HepG2 (cell line): ENCODE measurements around the gene GDA.

Source experiments
- POLR2A ChIP-seq, 2 experiments: IDR thresholded peaks; 2 replicates each; pipeline ENCODE4 v1.6.1; 2011; ENCODE audit warnings: low read depth in 2 of 2, low read length in 2 of 2, mild to moderate bottlenecking in 1 of 2, moderate library complexity in 1 of 2; ENCODE audit not compliant: insufficient read depth in 1 of 2
- TF ChIP-seq, protein P1 (sequence below): sonication (generic); formaldehyde crosslinking; IDR thresholded peaks from 2 replicates; pipeline ENCODE4 v1.5.1; 2020; ENCODE audit warnings: missing genetic modification reagents, mild to moderate bottlenecking, borderline replicate concordance
- TF ChIP-seq, protein P2 (sequence below): sonication (generic); formaldehyde crosslinking; IDR thresholded peaks from 2 replicates; pipeline ENCODE4 v1.4.0; 2020; ENCODE audit warnings: missing genetic modification reagents

GRCh38 chr9:72185561-72185960 is 36.3 kb downstream of the GDA start:
- TF ChIP-seq, protein P1, sequence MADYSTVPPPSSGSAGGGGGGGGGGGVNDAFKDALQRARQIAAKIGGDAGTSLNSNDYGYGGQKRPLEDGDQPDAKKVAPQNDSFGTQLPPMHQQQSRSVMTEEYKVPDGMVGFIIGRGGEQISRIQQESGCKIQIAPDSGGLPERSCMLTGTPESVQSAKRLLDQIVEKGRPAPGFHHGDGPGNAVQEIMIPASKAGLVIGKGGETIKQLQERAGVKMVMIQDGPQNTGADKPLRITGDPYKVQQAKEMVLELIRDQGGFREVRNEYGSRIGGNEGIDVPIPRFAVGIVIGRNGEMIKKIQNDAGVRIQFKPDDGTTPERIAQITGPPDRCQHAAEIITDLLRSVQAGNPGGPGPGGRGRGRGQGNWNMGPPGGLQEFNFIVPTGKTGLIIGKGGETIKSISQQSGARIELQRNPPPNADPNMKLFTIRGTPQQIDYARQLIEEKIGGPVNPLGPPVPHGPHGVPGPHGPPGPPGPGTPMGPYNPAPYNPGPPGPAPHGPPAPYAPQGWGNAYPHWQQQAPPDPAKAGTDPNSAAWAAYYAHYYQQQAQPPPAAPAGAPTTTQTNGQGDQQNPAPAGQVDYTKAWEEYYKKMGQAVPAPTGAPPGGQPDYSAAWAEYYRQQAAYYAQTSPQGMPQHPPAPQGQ (CRISPR knock-in tag): no peak
- TF ChIP-seq, protein P2, sequence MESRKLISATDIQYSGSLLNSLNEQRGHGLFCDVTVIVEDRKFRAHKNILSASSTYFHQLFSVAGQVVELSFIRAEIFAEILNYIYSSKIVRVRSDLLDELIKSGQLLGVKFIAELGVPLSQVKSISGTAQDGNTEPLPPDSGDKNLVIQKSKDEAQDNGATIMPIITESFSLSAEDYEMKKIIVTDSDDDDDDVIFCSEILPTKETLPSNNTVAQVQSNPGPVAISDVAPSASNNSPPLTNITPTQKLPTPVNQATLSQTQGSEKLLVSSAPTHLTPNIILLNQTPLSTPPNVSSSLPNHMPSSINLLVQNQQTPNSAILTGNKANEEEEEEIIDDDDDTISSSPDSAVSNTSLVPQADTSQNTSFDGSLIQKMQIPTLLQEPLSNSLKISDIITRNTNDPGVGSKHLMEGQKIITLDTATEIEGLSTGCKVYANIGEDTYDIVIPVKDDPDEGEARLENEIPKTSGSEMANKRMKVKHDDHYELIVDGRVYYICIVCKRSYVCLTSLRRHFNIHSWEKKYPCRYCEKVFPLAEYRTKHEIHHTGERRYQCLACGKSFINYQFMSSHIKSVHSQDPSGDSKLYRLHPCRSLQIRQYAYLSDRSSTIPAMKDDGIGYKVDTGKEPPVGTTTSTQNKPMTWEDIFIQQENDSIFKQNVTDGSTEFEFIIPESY (CRISPR knock-in tag): no peak
- no peak for TF ChIP-seq POLR2A (IDR thresholded peaks at IDR 0.05; ENCODE audit: insufficient read depth in 1 of 2, low read depth in 2 of 2, low read length in 2 of 2)
